Upper lobe of left lung (tissue), 4 donors: ENCODE results near the gene RYR3.

Experiments
- CTCF ChIP-seq, 6 experiments: fragments of 450-650 bp in 4 of 6; fragments of 200-600 bp in 2 of 6; sonication (generic) in 2 of 6; IDR thresholded peaks; one replicate each; pipeline ENCODE4 v1.5.1; 2016 to 2019; ENCODE audit warnings: antibody characterized with exemption in 6 of 6
- POLR2A ChIP-seq, 4 donors: fragments of 450-650 bp; IDR thresholded peaks; one replicate each; pipeline ENCODE4 v1.5.1; 2016 to 2017; ENCODE audit warnings: antibody characterized with exemption in 4 of 4, mild to moderate bottlenecking in 2 of 4

GRCh38 chr15:33859992-33860545, 549.3 kb downstream of the RYR3 start:
- TF ChIP-seq POLR2A (IDR thresholded peaks at IDR 0.05) (no peak), CTCF (IDR thresholded peaks at IDR 0.05) (no peak)
